Measurements from ENCODE around the gene SHOC1. TPM values are rescaled to one million over a fixed set of nuclear protein-coding genes. Genes with fewer than 3 reads are reported as not detected.

SHOC1 gene
- polyA plus RNA-seq, 1 experiment, result 0.15 TPM

GRCh38 chr9:111839387-111839786 is 44.6 kb upstream of the SHOC1 start:
- no peak for DNase-seq (ENCODE audit: low read depth, low spot score)
- no peak overlapping the region for H3K4me3 ChIP-seq (ENCODE audit: low read depth, low read length)
- peak overlapping the region; percentile 63 for H3K27ac ChIP-seq (ENCODE audit: low read depth, low read length)
- no peaks in the 10 kb centered on the region for H3K27me3 ChIP-seq (ENCODE audit: control insufficient read depth, insufficient read depth, low read length)
- H3K9me3 ChIP-seq (ENCODE audit: control insufficient read depth, insufficient read depth, low read length), result no peaks in the 10 kb centered on the region
- no peak for TF ChIP-seq CTCF (IDR thresholded peaks at IDR 0.05; ENCODE audit: low read depth, low read length)
- CTCF ChIA-PET, result no interaction called here
- POLR2A ChIA-PET, result no interaction called here

- Histone ChIP-seq H3K4me3 (ENCODE audit: low read depth, low read length) (no peak overlapping the region), H3K27me3 (ENCODE audit: control insufficient read depth, insufficient read depth, low read length) (no peaks in the 10 kb centered on the region), H3K27ac (ENCODE audit: low read depth, low read length) (no peak overlapping the region), H3K9me3 (ENCODE audit: control insufficient read depth, insufficient read depth, low read length) (no peaks in the 10 kb centered on the region)
- CTCF ChIA-PET, result no interaction called here
- POLR2A ChIA-PET, result no interaction called here
- no peak for TF ChIP-seq CTCF (IDR thresholded peaks at IDR 0.05; ENCODE audit: low read depth, low read length)
- no peak for DNase-seq (ENCODE audit: low read depth, low spot score)
Measured at GRCh38 chr9:111838439-111838838, 43.7 kb upstream of the SHOC1 start.

- H3K27me3 ChIP-seq (ENCODE audit: control insufficient read depth, insufficient read depth, low read length), result no peaks in the 10 kb centered on the region
- H3K9me3 ChIP-seq (ENCODE audit: control insufficient read depth, insufficient read depth, low read length), result no peaks in the 10 kb centered on the region
- ChIA-PET POLR2A (no interaction called here), CTCF (no interaction called here)
- TF ChIP-seq CTCF (IDR thresholded peaks at IDR 0.05; ENCODE audit: low read depth, low read length), result no peak
- H3K27ac ChIP-seq (ENCODE audit: low read depth, low read length), result no peak overlapping the region
- DNase-seq (ENCODE audit: low read depth, low spot score), result no peak
- H3K4me3 ChIP-seq (ENCODE audit: low read depth, low read length), result no peak overlapping the region
Measured at GRCh38 chr9:111836311-111836710, 41.6 kb upstream of the SHOC1 start.

- ChIA-PET POLR2A (no interaction called here), CTCF (interaction anchor here (0.7 to 1.4 kb wide), 3 partner anchors 9 to 829 kb away, joined by 3 to 10 read pairs (median 6); no protein-coding TSS in a partner anchor)
- TF ChIP-seq CTCF (IDR thresholded peaks at IDR 0.05; ENCODE audit: low read depth, low read length), result no peak
- no peaks in the 10 kb centered on the region for H3K27me3 ChIP-seq (ENCODE audit: control insufficient read depth, insufficient read depth, low read length)
- no peak for DNase-seq (ENCODE audit: low read depth, low spot score)
- H3K27ac ChIP-seq (ENCODE audit: low read depth, low read length), result no peak overlapping the region
- H3K9me3 ChIP-seq (ENCODE audit: control insufficient read depth, insufficient read depth, low read length), result no peaks in the 10 kb centered on the region
- no peak overlapping the region for H3K4me3 ChIP-seq (ENCODE audit: low read depth, low read length)
Measured at GRCh38 chr9:111833941-111834340, 39.2 kb upstream of the SHOC1 start.

- ChIA-PET POLR2A (no interaction called here), CTCF (no interaction called here)
- TF ChIP-seq CTCF (IDR thresholded peaks at IDR 0.05; ENCODE audit: low read depth, low read length), result no peak
Measured at GRCh38 chr9:111832449-111832848, 37.7 kb upstream of the SHOC1 start.

More at GRCh38 chr9:111832449-111832848, 37.7 kb upstream of the SHOC1 start:
- H3K9me3 ChIP-seq (ENCODE audit: control insufficient read depth, insufficient read depth, low read length), result no peaks in the 10 kb centered on the region
- no peak overlapping the region for H3K4me3 ChIP-seq (ENCODE audit: low read depth, low read length)
- no peak overlapping the region for H3K27ac ChIP-seq (ENCODE audit: low read depth, low read length)
- no peaks in the 10 kb centered on the region for H3K27me3 ChIP-seq (ENCODE audit: control insufficient read depth, insufficient read depth, low read length)
- no peak for DNase-seq (ENCODE audit: low read depth, low spot score)

Data from AG04450 (cell line).